ENCODE results near the gene C11orf42. TPM values are rescaled to one million over a fixed set of nuclear protein-coding genes. Genes with fewer than 3 reads are reported as not detected.

Gene C11orf42, protein sequence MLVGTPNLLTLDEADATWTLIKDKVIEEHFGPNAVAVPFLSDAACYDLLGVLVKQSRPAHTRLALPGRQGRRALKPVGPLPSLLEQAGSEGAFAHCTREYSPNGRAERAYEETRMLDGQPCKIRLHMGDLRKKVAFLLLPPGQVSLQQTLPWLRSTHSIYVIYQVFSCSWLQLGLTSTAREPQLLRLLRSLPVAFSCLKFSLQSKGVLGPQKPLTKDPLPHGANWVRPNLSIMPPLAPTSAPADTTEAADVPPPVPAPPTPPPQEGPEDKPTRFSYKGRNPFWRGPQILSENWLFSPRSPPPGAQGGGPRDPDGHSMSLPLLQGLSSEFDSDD
- 1 to 10 TPM in 1 of 2 donors, not detected in 1; 2.4 TPM for total RNA-seq

DNA sequence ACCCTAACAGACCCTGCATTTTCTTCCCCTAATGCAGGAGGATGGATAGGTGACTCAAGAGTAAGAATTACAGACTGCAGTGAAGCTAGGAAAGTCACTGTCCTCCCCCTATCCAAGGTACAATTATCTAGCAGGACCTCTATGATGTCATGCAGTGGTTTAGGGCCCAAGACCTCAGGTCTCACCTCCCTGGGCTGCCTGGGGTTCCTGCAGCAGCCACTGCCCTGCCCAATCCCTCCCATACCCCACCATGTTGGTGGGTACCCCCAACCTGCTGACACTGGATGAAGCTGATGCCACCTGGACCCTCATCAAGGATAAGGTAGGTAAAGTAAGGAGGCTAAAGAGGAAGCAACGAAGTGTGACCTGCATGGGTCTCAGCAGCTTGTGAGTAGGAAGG is at the start of gene C11orf42:
TSS of gene C11orf42 (plus strand) at position 192 of the 400 bp plus-strand sequence. CDS start at position 251, 59 bp downstream.
- no peak for DNase-seq (ENCODE audit: low spot score)
- no peak within 1 kb of the TSS for H3K4me3 ChIP-seq
- no peaks in the 10 kb centered on the region for H3K36me3 ChIP-seq
- no peak within 1 kb of the TSS for H3K27ac ChIP-seq
- no peak for TF ChIP-seq POLR2AphosphoS5 (IDR thresholded peaks at IDR 0.05)
- TF ChIP-seq CTCF (IDR thresholded peaks at IDR 0.05) = no peak
- no peak for TF ChIP-seq POLR2A (IDR thresholded peaks at IDR 0.05)
- WGBS = 83% methylated on average over 1 of the region's 1 CpG
- no peaks in the 10 kb centered on the region for H3K9me3 ChIP-seq
- H3K4me1 ChIP-seq (replicated peaks) = no peaks in the 10 kb centered on the region
- intact Hi-C loops (cut with DNase I) = no loop called here
- H3K27me3 ChIP-seq (replicated peaks; ENCODE audit: insufficient read depth) = no peaks in the 10 kb centered on the region

- no peaks in the 10 kb centered on the region for H3K27me3 ChIP-seq (replicated peaks; ENCODE audit: insufficient read depth)
- no peak for DNase-seq (ENCODE audit: low spot score)
- H3K9me3 ChIP-seq = no peaks in the 10 kb centered on the region
- no peak overlapping the region for H3K4me3 ChIP-seq
- no peak for TF ChIP-seq CTCF (IDR thresholded peaks at IDR 0.05)
- TF ChIP-seq POLR2AphosphoS5 (IDR thresholded peaks at IDR 0.05) = no peak
- TF ChIP-seq POLR2A (IDR thresholded peaks at IDR 0.05) = no peak
- no peaks in the 10 kb centered on the region for H3K36me3 ChIP-seq
- no peak overlapping the region for H3K27ac ChIP-seq
- 70% methylated on average over 7 of the region's 7 CpGs for WGBS
- intact Hi-C loops (cut with DNase I) = no loop called here
- no peaks in the 10 kb centered on the region for H3K4me1 ChIP-seq (replicated peaks)
Measured at GRCh38 chr11:6156628-6157359, 48.6 kb upstream of the C11orf42 start.

DNA sequence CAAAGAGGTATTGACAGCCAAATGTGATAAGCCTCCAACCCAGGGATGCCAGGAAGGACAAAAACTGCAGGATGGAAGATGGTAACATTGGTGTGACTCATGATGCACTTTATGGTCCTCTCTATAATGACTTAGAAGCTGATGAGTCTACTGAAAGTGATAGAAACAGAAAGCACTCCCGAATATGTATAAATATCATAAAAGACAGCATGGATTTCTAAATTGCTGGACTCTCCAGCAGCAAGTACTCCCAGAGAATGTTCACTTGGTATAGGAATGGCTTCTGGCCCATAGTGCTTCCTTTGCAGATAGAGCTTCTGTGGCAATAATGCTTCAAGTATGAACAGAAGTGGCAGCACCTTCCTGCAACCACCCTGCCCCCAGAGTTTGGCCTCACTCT is 35.1 kb upstream of the C11orf42 start, which contains the start of gene OR52B2:
TSS of gene OR52B2 (minus strand) at position 101 of the 400 bp plus-strand sequence. CDS start at position 101, 0 bp downstream.
- 100% methylated on average over 1 of the region's 1 CpG for WGBS
- no peak for DNase-seq (ENCODE audit: low spot score)
- Histone ChIP-seq H3K27me3 (replicated peaks; ENCODE audit: insufficient read depth) (no peaks in the 10 kb centered on the region), H3K4me3 (no peak within 1 kb of the TSS), H3K4me1 (replicated peaks) (no peaks in the 10 kb centered on the region), H3K9me3 (no peaks in the 10 kb centered on the region), H3K27ac (no peak within 1 kb of the TSS), H3K36me3 (no peaks in the 10 kb centered on the region)
- intact Hi-C loops (cut with DNase I) = no loop called here
- TF ChIP-seq CTCF (IDR thresholded peaks at IDR 0.05) (no peak), POLR2A (IDR thresholded peaks at IDR 0.05) (no peak), POLR2AphosphoS5 (IDR thresholded peaks at IDR 0.05) (no peak)

- 37% methylated on average over 2 of the region's 2 CpGs for WGBS
- H3K27ac ChIP-seq = no peak overlapping the region
- no peaks in the 10 kb centered on the region for H3K36me3 ChIP-seq
- intact Hi-C loops (cut with DNase I) = no loop called here
- no peaks in the 10 kb centered on the region for H3K27me3 ChIP-seq (replicated peaks; ENCODE audit: insufficient read depth)
- TF ChIP-seq POLR2A (IDR thresholded peaks at IDR 0.05) (no peak), POLR2AphosphoS5 (IDR thresholded peaks at IDR 0.05) (no peak), CTCF (IDR thresholded peaks at IDR 0.05) (no peak)
- no peak for DNase-seq (ENCODE audit: low spot score)
- no peaks in the 10 kb centered on the region for H3K4me1 ChIP-seq (replicated peaks)
- no peak overlapping the region for H3K4me3 ChIP-seq
- H3K9me3 ChIP-seq = no peaks in the 10 kb centered on the region
Measured at GRCh38 chr11:6175440-6175839, 29.9 kb upstream of the C11orf42 start.

Data from prostate gland (tissue), 2 donors.